K562 (cell line): Measurements from ENCODE around the gene SCG5. TPM values are rescaled to one million over a fixed set of nuclear protein-coding genes. Genes with fewer than 3 reads are reported as not detected.

ENCODE experiments used
- ATAC-seq: fragments of 200-7000 bp; cut with Tn5 transposase; 3 replicates; pipeline ENCODE4 v1.9.1; 2020; ENCODE audit warnings: moderate library complexity
- BruUV-seq: library from RNA; stranded (reverse); fragments of 400-500 nt; replicated peaks from 2 replicates; lab custom pipeline; 2021; lab: Mats Ljungman, UMichigan
- CTCF ChIA-PET: fragments of 300-600 bp; formaldehyde crosslinking; extraction: SDS; loops from one replicate; lab custom pipeline; 2021; ENCODE audit warnings: low intra/inter-chr PET ratio; lab: Yijun Ruan, JAX
- POLR2A ChIA-PET: fragments of 300-600, 350-650 bp; sonication (Branson Sonifier 250); formaldehyde crosslinking; extraction: SDS; loops from one replicate; lab custom pipeline; 2021; ENCODE audit warnings: antibody characterized with exemption, inconsistent platforms; lab: Yijun Ruan, JAX
- DNase-seq, 4 experiments: peaks; one replicate each; pipeline versions ENCODE4 v3.0.0 to v3.0.0-alpha.2; 2011 to 2018; ENCODE audit warnings: low spot score in 3 of 4, mixed read lengths in 3 of 4; ENCODE audit errors: extremely low read depth in 1 of 4
- FAIRE-seq: peaks from 2 replicates; lab custom pipeline; 2011; peaks lifted over from hg19 to GRCh38; lab: Jason Lieb, UNC
- H2AFZ ChIP-seq: 2 replicates; pipeline ENCODE4 v1.6.0; 2011; ENCODE audit warnings: low read depth, low read length, control low read depth, inconsistent platforms
- H3K27ac ChIP-seq: fragments of 200-600 bp; 3 replicates; pipeline ENCODE4 v1.8.0; 2011; ENCODE audit warnings: low read depth, mild to moderate bottlenecking, control low read depth, inconsistent platforms, low read length, moderate library complexity, mixed read lengths; ENCODE audit errors: extremely low read depth
- H3K27me3 ChIP-seq, 2 experiments: fragments of 300-600 bp in 1 of 2; 2 replicates in 1 of 2; 3 replicates in 1 of 2; pipeline versions ENCODE4 v1.6.0 to v1.8.0; 2011; ENCODE audit warnings: inconsistent platforms in 2 of 2, low read length in 2 of 2, mild to moderate bottlenecking in 1 of 2, mixed read lengths in 1 of 2, moderate library complexity in 1 of 2; ENCODE audit not compliant: control insufficient read depth in 2 of 2, insufficient read depth in 2 of 2
- H3K36me3 ChIP-seq: fragments of 300-600 bp; 3 replicates; pipeline ENCODE4 v1.8.0; 2011; ENCODE audit warnings: mild to moderate bottlenecking, low read length, inconsistent platforms; ENCODE audit not compliant: control insufficient read depth, insufficient read depth
- H3K4me1 ChIP-seq, 2 experiments: fragments of 200-600 bp in 1 of 2; replicated peaks in 1 of 2; 2 replicates in 1 of 2; 3 replicates in 1 of 2; pipeline versions ENCODE4 v1.5.1 to v1.8.0; 2011; ENCODE audit warnings: inconsistent platforms in 2 of 2, low read length in 2 of 2, mild to moderate bottlenecking in 1 of 2, mixed read lengths in 1 of 2, moderate library complexity in 1 of 2; ENCODE audit not compliant: control insufficient read depth in 2 of 2, insufficient read depth in 2 of 2
- H3K4me2 ChIP-seq: 2 replicates; pipeline ENCODE4 v1.6.1; 2011; ENCODE audit warnings: low read length, control low read depth, inconsistent platforms, mixed read lengths; ENCODE audit not compliant: insufficient read depth
- H3K4me3 ChIP-seq: fragments of 200-600 bp; sonication (generic), shearing (Covaris generic); 2 replicates; pipeline ENCODE4 v1.5.1; 2016; ENCODE audit warnings: control low read depth, inconsistent platforms
- H3K79me2 ChIP-seq: fragments of 200-600 bp; 3 replicates; pipeline ENCODE4 v1.8.0; 2011; ENCODE audit warnings: low read length, inconsistent platforms; ENCODE audit not compliant: control insufficient read depth, insufficient read depth
- H3K9ac ChIP-seq, 2 experiments: 2 replicates each; pipeline versions ENCODE4 v1.6.0 to v1.6.1; 2011; ENCODE audit warnings: low read depth in 2 of 2, low read length in 2 of 2, control low read depth in 1 of 2, inconsistent platforms in 1 of 2, mild to moderate bottlenecking in 1 of 2, mixed read lengths in 1 of 2; ENCODE audit not compliant: insufficient read depth in 1 of 2
- H3K9me1 ChIP-seq: one replicate; pipeline ENCODE4 v1.6.0; 2011; ENCODE audit warnings: inconsistent platforms, mild to moderate bottlenecking, low read length, moderate library complexity; ENCODE audit not compliant: control insufficient read depth, insufficient read depth
- H3K9me3 ChIP-seq: replicated peaks from 2 replicates; pipeline ENCODE4 v1.5.1; 2011; ENCODE audit warnings: low read depth, low read length, inconsistent platforms; ENCODE audit not compliant: control insufficient read depth, insufficient read depth
- H4K20me1 ChIP-seq: replicated peaks from 2 replicates; pipeline ENCODE4 v1.6.1; 2011; ENCODE audit warnings: low read length, inconsistent platforms, mixed read lengths; ENCODE audit not compliant: control insufficient read depth, insufficient read depth
- BHLHE40 ChIP-seq: IDR thresholded peaks from 2 replicates; pipeline ENCODE4 v1.6.1; 2011; ENCODE audit warnings: low read length, improper control_type of control experiment
- DNMT1 ChIP-seq: fragments of 450-650 bp; IDR thresholded peaks from 2 replicates; pipeline ENCODE4 v1.6.1; 2016; ENCODE audit warnings: antibody characterized with exemption, mild to moderate bottlenecking
- KDM2B ChIP-seq: fragments of 250-450 bp; sonication (Bioruptor Pico); IDR thresholded peaks from 2 replicates; pipeline ENCODE4 v1.8.0; 2021; ENCODE audit warnings: mild to moderate bottlenecking, moderate library complexity
- KHSRP ChIP-seq: fragments of 450-650 bp; IDR thresholded peaks from 2 replicates; pipeline ENCODE4 v1.6.1; 2017
- NFIC ChIP-seq: fragments of 450-650 bp; IDR thresholded peaks from 2 replicates; pipeline ENCODE4 v1.6.1; 2017; ENCODE audit warnings: mild to moderate bottlenecking, inconsistent platforms
- RFX7 ChIP-seq: fragments of 250-450 bp; sonication (Bioruptor Pico); IDR thresholded peaks from 2 replicates; pipeline ENCODE4 v1.5.1; 2021; ENCODE audit warnings: mild to moderate bottlenecking
- SLC30A9 ChIP-seq: fragments of 250-450 bp; sonication (Bioruptor Pico); IDR thresholded peaks from 2 replicates; pipeline ENCODE4 v1.8.0; 2022; ENCODE audit warnings: mild to moderate bottlenecking, moderate library complexity
- ZC3H11A ChIP-seq: IDR thresholded peaks from 2 replicates; pipeline ENCODE4 v1.6.1; 2012; ENCODE audit warnings: low read depth, low read length, improper control_type of control experiment
- ZNF143 ChIP-seq: sonication (generic); formaldehyde crosslinking; IDR thresholded peaks from 2 replicates; pipeline ENCODE4 v1.9.0; 2022; ENCODE audit warnings: mild to moderate bottlenecking, missing genetic modification reagents
- ZNF561 ChIP-seq: fragments of 450-650 bp; formaldehyde crosslinking; conservative IDR thresholded peaks from 2 replicates; pipeline ENCODE4 v1.4.0; 2020; ENCODE audit warnings: mild to moderate bottlenecking, moderate library complexity
- ZNF583 ChIP-seq: fragments of 250-450 bp; sonication (Bioruptor Pico); IDR thresholded peaks from 2 replicates; pipeline ENCODE4 v1.4.0; 2020
- WGBS: fragments of 100-300 bp; shearing (Covaris generic); methylation state at CpG from one replicate; pipeline ENCODE4 v1.1.6; 2016; ENCODE audit warnings: low coverage, mixed read lengths; ENCODE audit not compliant: insufficient coverage; ENCODE audit errors: missing lambda C conversion rate; 5-methylcytosine and 5-hydroxymethylcytosine counted together
- in situ Hi-C: fragments of 300-500 bp; cut with MboI; formaldehyde crosslinking; loops from 4 replicates; pipeline ENCODE4 v1.15.0; 2018; ENCODE audit warnings: inconsistent platforms, mixed read lengths
- intact Hi-C: fragments of 100-400 bp; cut with micrococcal nuclease; formaldehyde crosslinking; loops from 2 replicates; pipeline ENCODE4 v1.14.2; 2022
- polyA plus RNA-seq, 8 experiments: library from polyadenylated mRNA; depleted of rRNA in 4 of 8; stranded (reverse) in 5 of 8; unstranded in 3 of 8; fragments of >200 nt; fragmentation: Nextera tagmentation in 2 of 8; fragmentation: Illumina TruSeq in 1 of 8; extraction: Ambion mirVana in 2 of 8; extraction: Trizol in 1 of 8; gene quantifications; 2 replicates each; pipeline versions ENCODE4 v1.2.1 to v1.2.3, GENCODE V29; 2011 to 2014; ENCODE audit warnings: inconsistent platforms in 1 of 8, missing spikeins in 1 of 8
- total RNA-seq, 7 experiments: library from RNA; depleted of rRNA in 6 of 7; stranded (reverse); fragments of >200 nt in 6 of 7; fragmentation: Illumina TruSeq in 2 of 7; extraction: Trizol in 2 of 7; gene quantifications; 2 replicates each; pipeline versions ENCODE4 v1.2.1 to v1.2.3, GENCODE V29; 2011 to 2021; ENCODE audit warnings: low replicate concordance in 1 of 7

SCG5 gene
- total and polyA plus RNA-seq, 9 of the 15 experiments (the other 6 are each of a cell fraction or from before 2014, with no cell fraction given): 0.06 to 0.76 (median 0.28) TPM; not detected in 2

DNA sequence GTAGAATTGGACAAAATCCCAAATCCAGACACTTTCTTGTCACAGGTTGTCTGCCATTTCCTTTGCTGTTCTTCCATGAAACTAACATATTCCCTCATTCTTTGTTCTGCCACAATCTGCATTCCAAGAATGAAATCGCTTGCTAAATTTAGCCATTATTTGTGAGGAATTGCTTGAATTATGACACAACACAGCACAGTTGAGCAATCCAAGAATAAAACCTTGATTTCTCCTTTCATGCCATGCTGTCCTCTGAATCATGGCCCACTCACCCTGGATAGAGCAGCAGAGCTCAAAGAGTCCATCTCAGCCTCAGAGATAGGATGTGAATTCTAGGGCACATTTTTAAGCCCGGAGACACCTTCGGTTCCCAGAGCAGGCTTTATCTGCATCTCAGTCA lies 41.1 kb downstream of the SCG5 start (continued):
- TF ChIP-seq RFX7 (CRISPR knock-in tag) (no peak), ZNF561 (no peak)
- TF ChIP-seq, all 486 proteins: peak for 0

DNA sequence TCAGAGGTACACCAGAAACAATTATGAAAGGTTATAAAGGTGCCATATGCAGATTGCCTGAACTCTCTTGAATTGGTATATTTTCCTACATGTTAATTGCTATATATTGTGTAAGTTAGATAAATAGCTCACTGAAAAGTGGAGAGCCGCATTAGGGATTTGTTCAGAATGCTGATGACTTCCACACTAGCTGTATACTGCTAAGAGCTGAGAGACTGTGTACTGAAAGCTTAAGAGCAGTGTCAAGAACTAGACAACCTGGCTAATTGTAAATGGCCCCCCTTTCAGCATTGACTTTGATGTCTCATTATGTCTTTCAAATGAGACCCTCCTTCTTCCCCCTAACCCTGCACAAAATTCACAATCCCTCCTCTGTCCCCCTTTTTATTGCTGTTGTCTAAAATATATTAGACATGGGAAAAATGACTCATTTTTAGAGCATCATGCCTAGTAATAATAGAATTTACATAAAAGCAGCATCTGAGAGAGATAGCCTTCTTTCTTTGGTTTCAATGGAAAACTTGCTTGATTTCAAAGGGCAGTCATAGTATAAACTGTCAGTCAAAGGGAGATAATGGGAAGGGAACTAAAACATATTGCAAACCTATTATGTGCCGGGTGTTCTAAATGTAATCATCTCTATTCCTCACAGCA lies 41.6 kb downstream of the SCG5 start:
- no peak overlapping the region for H3K4me3 ChIP-seq
- no peaks in the 10 kb centered on the region for H3K4me1 ChIP-seq
- DNase-seq (no peak), FAIRE-seq (no peak), ATAC-seq (no peak)
- CTCF ChIA-PET: no interaction called here
- H3K36me3 ChIP-seq: no peaks in the 10 kb centered on the region
- H3K27me3 ChIP-seq: peaks cover 9 to 12% of the 10 kb centered on the region in 2 experiments; a peak in 2 of 5 replicates
- BruUV-seq: no TSS peak
- TF ChIP-seq KDM2B (CRISPR knock-in tag): no peak
- TF ChIP-seq ZNF143 (CRISPR knock-in tag): no peak
- no peak for TF ChIP-seq ZNF583 (CRISPR knock-in tag)
- TF ChIP-seq SLC30A9 (CRISPR knock-in tag): no peak
- TF ChIP-seq BHLHE40: no peak
- TF ChIP-seq NFIC: no peak
- TF ChIP-seq ZC3H11A: no peak
- no peak for TF ChIP-seq KHSRP
- no peak for TF ChIP-seq DNMT1
- no peak overlapping the region for H3K4me2 ChIP-seq
- POLR2A ChIA-PET: no interaction called here
- no peak overlapping the region for H2AFZ ChIP-seq
- in situ Hi-C loops (no loop called here), intact Hi-C loops (no loop called here)
- H3K9me1 ChIP-seq: no peaks in the 10 kb centered on the region
- H3K9ac ChIP-seq: no peak overlapping the region
- WGBS: 4% methylated on average over 2 of the region's 2 CpGs
- no peaks in the 10 kb centered on the region for H4K20me1 ChIP-seq
- H3K79me2 ChIP-seq: no peaks in the 10 kb centered on the region
- H3K27ac ChIP-seq: no peak overlapping the region
- no peaks in the 10 kb centered on the region for H3K9me3 ChIP-seq
